ENCODE data around the gene SDC3. TPM values are rescaled to one million over a fixed set of nuclear protein-coding genes. Genes with fewer than 3 reads are reported as not detected.

Gene SDC3
- polyA plus RNA-seq, 3 donors = 0.05 to 1.2 (median 0.12) TPM

DNA sequence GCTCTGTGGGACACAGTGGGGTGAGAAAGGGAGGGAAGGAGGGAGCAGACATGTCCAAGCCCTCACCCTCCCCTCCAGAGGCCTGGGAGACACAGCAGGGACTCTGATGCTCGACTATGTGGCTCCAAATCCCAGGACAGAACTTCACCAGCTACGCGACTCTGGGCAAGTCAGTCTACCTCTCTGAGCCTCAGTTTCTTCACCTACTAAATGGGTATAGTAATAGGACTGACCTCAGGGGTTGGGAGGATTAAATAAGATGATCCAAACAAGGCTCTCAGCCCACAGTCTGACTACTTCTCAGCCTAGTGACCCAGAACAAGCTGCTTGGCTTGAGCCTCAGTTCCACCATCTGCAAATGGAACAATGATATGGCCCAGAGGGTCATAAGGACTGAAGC lies 19.6 kb downstream of the SDC3 start:
- H3K27ac ChIP-seq (ENCODE audit: low read depth in 1 of 2, low read length in 2 of 2) = no peak overlapping the region
- Mint-ChIP-seq H3K27me3 (ENCODE audit: low read depth in 3 of 3) (peaks cover 40 to 70% (median 48%) of the 10 kb centered on the region in 3 donors), H3K4me3 (no peak overlapping the region), H3K4me1 (peaks cover 15% of the 10 kb centered on the region), H3K27ac (no peak overlapping the region), H3K9me3 (peaks cover 0 to 9% (median 0%) of the 10 kb centered on the region in 7 donors), H3K36me3 (no peaks in the 10 kb centered on the region)
- no peak overlapping the region for H2AFZ ChIP-seq (ENCODE audit: insufficient read depth, low read depth, low read length, poor library complexity, severe bottlenecking)
- intact Hi-C loops (cut with micrococcal nuclease) = no loop called here
- no peaks in the 10 kb centered on the region for H3K36me3 ChIP-seq (replicated peaks in 1 of 2; ENCODE audit: control insufficient read depth in 1 of 2, insufficient read depth in 2 of 2, low read length in 2 of 2)
- H3K4me3 ChIP-seq (replicated peaks in 1 of 3; ENCODE audit: low read depth in 2 of 3, low read length in 3 of 3) = no peak overlapping the region
- no peak overlapping the region for H3K4me2 ChIP-seq (replicated peaks; ENCODE audit: extremely low read depth, low read length, poor library complexity, severe bottlenecking)
- H3K4me1 ChIP-seq (ENCODE audit: control insufficient read depth in 1 of 2, insufficient read depth in 2 of 2, low read length in 2 of 2) = peaks cover 11 to 15% of the 10 kb centered on the region in 2 donors
- H3K9ac ChIP-seq (ENCODE audit: insufficient read depth, low read length, poor library complexity, severe bottlenecking) = no peak overlapping the region
- H4K20me1 ChIP-seq (ENCODE audit: insufficient read depth, low read length) = peaks cover 5% of the 10 kb centered on the region
- DNase-seq = no peak
- H3K9me3 ChIP-seq (replicated peaks in 1 of 2; ENCODE audit: control insufficient read depth in 1 of 2, insufficient read depth in 1 of 2, low read length in 2 of 2) = no peaks in the 10 kb centered on the region
- TF ChIP-seq, protein P1, sequence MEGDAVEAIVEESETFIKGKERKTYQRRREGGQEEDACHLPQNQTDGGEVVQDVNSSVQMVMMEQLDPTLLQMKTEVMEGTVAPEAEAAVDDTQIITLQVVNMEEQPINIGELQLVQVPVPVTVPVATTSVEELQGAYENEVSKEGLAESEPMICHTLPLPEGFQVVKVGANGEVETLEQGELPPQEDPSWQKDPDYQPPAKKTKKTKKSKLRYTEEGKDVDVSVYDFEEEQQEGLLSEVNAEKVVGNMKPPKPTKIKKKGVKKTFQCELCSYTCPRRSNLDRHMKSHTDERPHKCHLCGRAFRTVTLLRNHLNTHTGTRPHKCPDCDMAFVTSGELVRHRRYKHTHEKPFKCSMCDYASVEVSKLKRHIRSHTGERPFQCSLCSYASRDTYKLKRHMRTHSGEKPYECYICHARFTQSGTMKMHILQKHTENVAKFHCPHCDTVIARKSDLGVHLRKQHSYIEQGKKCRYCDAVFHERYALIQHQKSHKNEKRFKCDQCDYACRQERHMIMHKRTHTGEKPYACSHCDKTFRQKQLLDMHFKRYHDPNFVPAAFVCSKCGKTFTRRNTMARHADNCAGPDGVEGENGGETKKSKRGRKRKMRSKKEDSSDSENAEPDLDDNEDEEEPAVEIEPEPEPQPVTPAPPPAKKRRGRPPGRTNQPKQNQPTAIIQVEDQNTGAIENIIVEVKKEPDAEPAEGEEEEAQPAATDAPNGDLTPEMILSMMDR (IDR thresholded peaks at IDR 0.05) = no peak
- peaks cover 0 to 46% of the 10 kb centered on the region in 2 donors for H3K27me3 ChIP-seq (ENCODE audit: control insufficient read depth in 2 of 2, insufficient read depth in 2 of 2, low read length in 2 of 2)
- WGBS (ENCODE audit: insufficient coverage) = no CpG with 5 or more reads among the region's 3 CpGs
- no peaks in the 10 kb centered on the region for H3K79me2 ChIP-seq (ENCODE audit: insufficient read depth, low read length)

DNA sequence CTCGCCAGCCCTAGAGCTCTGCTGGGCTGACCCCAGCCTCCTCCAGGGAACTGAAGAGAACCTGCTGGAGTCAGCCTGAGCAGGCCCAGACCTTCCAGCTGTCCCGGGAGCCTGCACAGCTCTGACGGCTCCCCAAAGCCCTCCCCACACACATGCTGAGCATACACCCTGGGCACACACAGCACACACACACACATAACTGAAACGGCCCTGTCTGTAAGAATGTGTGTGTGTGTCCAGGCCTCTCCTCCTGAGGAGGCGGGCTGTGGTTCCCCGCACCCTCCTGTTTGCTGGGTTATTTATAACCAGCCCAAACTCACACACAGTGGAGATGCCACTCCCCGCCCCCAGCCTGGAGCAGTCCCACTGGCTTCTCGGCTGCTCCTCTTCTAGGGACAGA lies 20.2 kb downstream of the SDC3 start:
- intact Hi-C loops (cut with micrococcal nuclease) = no loop called here
- Mint-ChIP-seq H3K27me3 (ENCODE audit: low read depth in 3 of 3) (peaks cover 39 to 69% (median 45%) of the 10 kb centered on the region in 3 donors), H3K36me3 (no peaks in the 10 kb centered on the region), H3K4me3 (no peak overlapping the region), H3K9me3 (peaks cover 0 to 10% (median 0%) of the 10 kb centered on the region in 7 donors), H3K4me1 (peaks cover 15% of the 10 kb centered on the region), H3K27ac (peak overlapping the region in 1 of 7 donors; percentile 59)
- Histone ChIP-seq H2AFZ (ENCODE audit: insufficient read depth, low read depth, low read length, poor library complexity, severe bottlenecking) (no peak overlapping the region), H3K9me3 (replicated peaks in 1 of 2; ENCODE audit: control insufficient read depth in 1 of 2, insufficient read depth in 1 of 2, low read length in 2 of 2) (no peaks in the 10 kb centered on the region), H3K79me2 (ENCODE audit: insufficient read depth, low read length) (no peaks in the 10 kb centered on the region), H3K4me3 (replicated peaks in 1 of 3; ENCODE audit: low read depth in 2 of 3, low read length in 3 of 3) (no peak overlapping the region), H3K4me2 (replicated peaks; ENCODE audit: extremely low read depth, low read length, poor library complexity, severe bottlenecking) (no peak overlapping the region), H3K9ac (ENCODE audit: insufficient read depth, low read length, poor library complexity, severe bottlenecking) (no peak overlapping the region), H3K4me1 (ENCODE audit: control insufficient read depth in 1 of 2, insufficient read depth in 2 of 2, low read length in 2 of 2) (peaks cover 11 to 15% of the 10 kb centered on the region in 2 donors), H4K20me1 (ENCODE audit: insufficient read depth, low read length) (peaks cover 5% of the 10 kb centered on the region), H3K36me3 (replicated peaks in 1 of 2; ENCODE audit: control insufficient read depth in 1 of 2, insufficient read depth in 2 of 2, low read length in 2 of 2) (no peaks in the 10 kb centered on the region), H3K27ac (ENCODE audit: low read depth in 1 of 2, low read length in 2 of 2) (no peak overlapping the region), H3K27me3 (ENCODE audit: control insufficient read depth in 2 of 2, insufficient read depth in 2 of 2, low read length in 2 of 2) (peaks cover 0 to 51% of the 10 kb centered on the region in 2 donors)
- DNase-seq = no peak
- TF ChIP-seq, protein P1 (IDR thresholded peaks at IDR 0.05) = no peak
- 83% methylated on average over 2 of the region's 8 CpGs for WGBS (ENCODE audit: insufficient coverage)

Measured in CD14-positive monocyte (primary cell).